ENCODE results near the gene MGAT4D. TPM values are rescaled to one million over a fixed set of nuclear protein-coding genes. Genes with fewer than 3 reads are reported as not detected.

MGAT4D gene
- total and polyA plus RNA-seq, 2 experiments from 2014 or later: not detected

GRCh38 chr4:140427919-140428471, 70.1 kb downstream of the MGAT4D start:
- H3K36me3 ChIP-seq (replicated peaks; ENCODE audit: insufficient read depth, low read depth): no peaks in the 10 kb centered on the region
- no peak for TF ChIP-seq CTCF (IDR thresholded peaks at IDR 0.05; ENCODE audit: poor library complexity)
- no peak for TF ChIP-seq EZH2 (IDR thresholded peaks at IDR 0.05; ENCODE audit: borderline replicate concordance)
- TF ChIP-seq EZH2phosphoT487 (IDR thresholded peaks at IDR 0.05; ENCODE audit: low read depth, severe bottlenecking, unreplicated experiment): no peak
- H3K9me2 ChIP-seq (replicated peaks; ENCODE audit: insufficient read depth): no peaks in the 10 kb centered on the region
- H3K79me2 ChIP-seq: no peaks in the 10 kb centered on the region
- peak; percentile 14 for DNase-seq (ENCODE audit: low spot score)
- H3K4me3 ChIP-seq: peak overlapping the region; percentile 91
- no peaks in the 10 kb centered on the region for H3K27me3 ChIP-seq
- H3K27ac ChIP-seq: peak overlapping the region; percentile 32
- no peaks in the 10 kb centered on the region for H3K9me3 ChIP-seq (ENCODE audit: low read depth)
- H3K4me2 ChIP-seq: peak overlapping the region; percentile 96
- H3K4me1 ChIP-seq (ENCODE audit: insufficient read depth): no peaks in the 10 kb centered on the region
- 43% methylated on average over 7 of the region's 7 CpGs for WGBS (ENCODE audit: low lambda C conversion rate, missing lambda C conversion rate)
- H4K20me1 ChIP-seq (ENCODE audit: insufficient read depth, poor library complexity, severe bottlenecking): no peaks in the 10 kb centered on the region
- peak overlapping the region; percentile 97 for H2AFZ ChIP-seq

GRCh38 chr4:140427106-140427918, 70.8 kb downstream of the MGAT4D start, which contains the start of gene CLGN:
CLGN (minus strand) TSS chr4:140427648; CDS start chr4:140413078, 14,570 bp downstream.
- Histone ChIP-seq H4K20me1 (ENCODE audit: insufficient read depth, poor library complexity, severe bottlenecking) (no peaks in the 10 kb centered on the region), H3K4me2 (peak within 1 kb of the TSS; percentile 96), H3K4me3 (peak within 1 kb of the TSS; percentile 91), H3K27me3 (no peaks in the 10 kb centered on the region), H3K9me3 (ENCODE audit: low read depth) (no peaks in the 10 kb centered on the region), H3K79me2 (no peaks in the 10 kb centered on the region), H2AFZ (peak within 1 kb of the TSS; percentile 97), H3K9me2 (replicated peaks; ENCODE audit: insufficient read depth) (no peaks in the 10 kb centered on the region), H3K36me3 (replicated peaks; ENCODE audit: insufficient read depth, low read depth) (no peaks in the 10 kb centered on the region), H3K27ac (peak within 1 kb of the TSS; percentile 32), H3K4me1 (ENCODE audit: insufficient read depth) (no peaks in the 10 kb centered on the region)
- 1% methylated on average over 55 of the region's 73 CpGs for WGBS (ENCODE audit: low lambda C conversion rate, missing lambda C conversion rate)
- TF ChIP-seq EZH2phosphoT487 (IDR thresholded peaks at IDR 0.05; ENCODE audit: low read depth, severe bottlenecking, unreplicated experiment) (no peak), CTCF (IDR thresholded peaks at IDR 0.05; ENCODE audit: poor library complexity) (peak; percentile 55), EZH2 (IDR thresholded peaks at IDR 0.05; ENCODE audit: borderline replicate concordance) (no peak)
- DNase-seq (ENCODE audit: low spot score): peak; percentile 87

- peak overlapping the region; percentile 96 for H3K4me2 ChIP-seq
- H3K27me3 ChIP-seq: no peaks in the 10 kb centered on the region
- WGBS (ENCODE audit: low lambda C conversion rate, missing lambda C conversion rate): 10% methylated on average over 20 of the region's 23 CpGs
- H3K36me3 ChIP-seq (replicated peaks; ENCODE audit: insufficient read depth, low read depth): no peaks in the 10 kb centered on the region
- H3K9me2 ChIP-seq (replicated peaks; ENCODE audit: insufficient read depth): no peaks in the 10 kb centered on the region
- no peaks in the 10 kb centered on the region for H4K20me1 ChIP-seq (ENCODE audit: insufficient read depth, poor library complexity, severe bottlenecking)
- peak; percentile 16 for TF ChIP-seq CTCF (IDR thresholded peaks at IDR 0.05; ENCODE audit: poor library complexity)
- TF ChIP-seq EZH2 (IDR thresholded peaks at IDR 0.05; ENCODE audit: borderline replicate concordance): peak; percentile 47
- TF ChIP-seq EZH2phosphoT487 (IDR thresholded peaks at IDR 0.05; ENCODE audit: low read depth, severe bottlenecking, unreplicated experiment): no peak
- H3K27ac ChIP-seq: peak overlapping the region; percentile 14
- H3K9me3 ChIP-seq (ENCODE audit: low read depth): no peaks in the 10 kb centered on the region
- no peaks in the 10 kb centered on the region for H3K79me2 ChIP-seq
- H3K4me3 ChIP-seq: peak overlapping the region; percentile 91
- no peaks in the 10 kb centered on the region for H3K4me1 ChIP-seq (ENCODE audit: insufficient read depth)
- DNase-seq (ENCODE audit: low spot score): peak; percentile 19
- peak overlapping the region; percentile 97 for H2AFZ ChIP-seq
Observed at GRCh38 chr4:140426610-140427105, 71.4 kb downstream of the MGAT4D start.
